Measurements from ENCODE around the gene NBEAL2.

DNA sequence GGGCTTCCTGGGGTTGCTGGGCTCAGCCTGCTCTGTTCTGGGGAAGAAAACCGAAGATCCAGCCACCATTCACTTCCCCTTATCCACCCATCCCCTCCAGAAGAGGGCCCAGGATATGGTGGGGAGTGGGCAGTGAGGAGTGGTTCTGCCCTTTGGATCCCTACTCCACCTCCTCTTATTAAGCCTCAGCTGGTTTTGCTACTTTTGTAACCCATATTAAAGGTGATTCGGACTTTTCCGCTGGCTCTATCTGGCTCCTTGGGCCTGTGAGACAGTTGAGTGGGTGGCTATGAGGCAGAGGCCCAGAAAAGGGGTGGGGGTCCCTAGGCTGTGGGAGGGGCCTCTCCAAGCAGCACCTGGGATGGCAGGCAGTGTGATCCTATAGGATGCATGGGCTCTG lies 33.8 kb downstream of the NBEAL2 start:
- TF ChIP-seq, protein P1, sequence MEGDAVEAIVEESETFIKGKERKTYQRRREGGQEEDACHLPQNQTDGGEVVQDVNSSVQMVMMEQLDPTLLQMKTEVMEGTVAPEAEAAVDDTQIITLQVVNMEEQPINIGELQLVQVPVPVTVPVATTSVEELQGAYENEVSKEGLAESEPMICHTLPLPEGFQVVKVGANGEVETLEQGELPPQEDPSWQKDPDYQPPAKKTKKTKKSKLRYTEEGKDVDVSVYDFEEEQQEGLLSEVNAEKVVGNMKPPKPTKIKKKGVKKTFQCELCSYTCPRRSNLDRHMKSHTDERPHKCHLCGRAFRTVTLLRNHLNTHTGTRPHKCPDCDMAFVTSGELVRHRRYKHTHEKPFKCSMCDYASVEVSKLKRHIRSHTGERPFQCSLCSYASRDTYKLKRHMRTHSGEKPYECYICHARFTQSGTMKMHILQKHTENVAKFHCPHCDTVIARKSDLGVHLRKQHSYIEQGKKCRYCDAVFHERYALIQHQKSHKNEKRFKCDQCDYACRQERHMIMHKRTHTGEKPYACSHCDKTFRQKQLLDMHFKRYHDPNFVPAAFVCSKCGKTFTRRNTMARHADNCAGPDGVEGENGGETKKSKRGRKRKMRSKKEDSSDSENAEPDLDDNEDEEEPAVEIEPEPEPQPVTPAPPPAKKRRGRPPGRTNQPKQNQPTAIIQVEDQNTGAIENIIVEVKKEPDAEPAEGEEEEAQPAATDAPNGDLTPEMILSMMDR (conservative IDR thresholded peaks at IDR 0.05; ENCODE audit: low read depth, low read length): no peak
- TF ChIP-seq EZH2 (IDR thresholded peaks at IDR 0.05; ENCODE audit: borderline replicate concordance, low read depth, low read length, poor library complexity, severe bottlenecking): no peak

Measured in A673 (cell line).